ENCODE results near the gene TSFM. TPM values are rescaled to one million over a fixed set of nuclear protein-coding genes. Genes with fewer than 3 reads are reported as not detected.

The TSFM gene
- total RNA-seq, 1 experiment from 2014 or later = 40.7 TPM

DNA sequence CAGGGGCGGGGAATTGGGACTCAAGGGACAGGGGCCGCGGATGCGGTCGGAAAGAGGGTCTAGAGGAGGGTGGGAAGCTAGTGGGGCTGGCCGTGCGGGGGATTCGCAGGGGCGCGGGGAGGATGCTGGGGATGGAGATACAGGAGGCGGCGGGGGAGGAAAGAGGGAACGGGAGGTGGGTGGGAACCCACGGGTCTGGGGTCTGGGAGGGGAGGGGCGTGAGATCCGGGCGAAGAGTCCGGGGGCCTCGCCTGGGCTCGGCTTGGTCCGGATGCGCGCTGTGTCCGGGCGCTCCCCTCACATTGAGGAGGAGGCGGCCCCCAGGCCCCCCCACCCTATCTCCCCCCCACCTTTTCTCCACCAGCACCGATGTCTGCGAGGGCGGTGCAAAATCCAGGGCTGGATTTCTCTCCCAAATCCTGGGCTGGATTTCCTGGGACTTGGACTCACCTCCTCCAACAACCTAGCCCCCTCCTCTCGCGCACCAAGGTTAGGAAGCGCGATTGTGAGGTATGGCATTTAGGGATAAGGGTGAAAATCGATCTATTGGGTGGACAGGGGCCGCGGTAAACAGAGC is 43.8 kb upstream of the TSFM start, which contains the start of gene AGAP2:
Gene AGAP2 (minus strand): TSS at position 82 of the 577 bp plus-strand sequence. CDS start 496 bp downstream, outside the sequence.
- Histone ChIP-seq H3K9me3 (ENCODE audit: low read length) (no peaks in the 10 kb centered on the region), H3K9ac (ENCODE audit: low read length) (no peak within 1 kb of the TSS), H3K27ac (ENCODE audit: low read length) (no peak within 1 kb of the TSS), H3K4me2 (ENCODE audit: low read depth, low read length, poor library complexity, severe bottlenecking) (no peak within 1 kb of the TSS), H3K36me3 (ENCODE audit: insufficient read depth, low read length) (no peaks in the 10 kb centered on the region), H3K79me2 (ENCODE audit: low read length) (peaks cover 30% of the 10 kb centered on the region), H4K20me1 (ENCODE audit: insufficient read depth, low read depth, low read length) (no peaks in the 10 kb centered on the region), H3K9me2 (replicated peaks; ENCODE audit: insufficient read depth, low read length) (no peaks in the 10 kb centered on the region), H2AFZ (ENCODE audit: low read length) (no peak within 1 kb of the TSS), H3K4me3 (ENCODE audit: low read length) (no peak within 1 kb of the TSS), H3K27me3 (ENCODE audit: low read length) (no peaks in the 10 kb centered on the region), H3K4me1 (ENCODE audit: low read length) (peaks cover 32% of the 10 kb centered on the region)
- no peak for DNase-seq

DNA sequence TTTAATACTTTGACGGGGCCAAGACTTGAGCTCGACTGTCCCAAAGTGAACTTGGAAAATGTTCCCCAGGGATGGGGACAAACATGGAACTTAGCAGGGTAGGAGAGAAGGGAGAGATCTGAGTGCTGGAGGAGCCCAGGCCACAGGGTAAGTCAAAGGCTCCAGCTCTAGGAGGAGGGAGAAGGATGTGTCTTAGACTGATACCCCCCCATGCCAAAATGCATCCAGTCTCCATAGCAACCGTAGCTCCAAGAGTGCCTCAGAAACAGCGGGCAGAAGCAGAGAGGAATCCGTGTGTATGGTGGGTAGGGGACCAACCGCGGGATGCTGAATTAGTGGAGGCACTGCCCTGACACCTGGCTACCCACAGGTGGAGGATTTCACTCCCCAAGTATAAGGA is 43.2 kb upstream of the TSFM start:
- no peaks in the 10 kb centered on the region for H3K9me3 ChIP-seq (ENCODE audit: low read length)
- no peak overlapping the region for H3K4me2 ChIP-seq (ENCODE audit: low read depth, low read length, poor library complexity, severe bottlenecking)
- no peak overlapping the region for H3K27ac ChIP-seq (ENCODE audit: low read length)
- no peaks in the 10 kb centered on the region for H3K27me3 ChIP-seq (ENCODE audit: low read length)
- peaks cover 30% of the 10 kb centered on the region for H3K79me2 ChIP-seq (ENCODE audit: low read length)
- H3K9ac ChIP-seq (ENCODE audit: low read length) = no peak overlapping the region
- H3K4me3 ChIP-seq (ENCODE audit: low read length) = no peak overlapping the region
- no peaks in the 10 kb centered on the region for H3K36me3 ChIP-seq (ENCODE audit: insufficient read depth, low read length)
- peaks cover 38% of the 10 kb centered on the region for H3K4me1 ChIP-seq (ENCODE audit: low read length)
- no peaks in the 10 kb centered on the region for H4K20me1 ChIP-seq (ENCODE audit: insufficient read depth, low read depth, low read length)
- no peak overlapping the region for H2AFZ ChIP-seq (ENCODE audit: low read length)
- DNase-seq = no peak
- H3K9me2 ChIP-seq (replicated peaks; ENCODE audit: insufficient read depth, low read length) = no peaks in the 10 kb centered on the region

DNA sequence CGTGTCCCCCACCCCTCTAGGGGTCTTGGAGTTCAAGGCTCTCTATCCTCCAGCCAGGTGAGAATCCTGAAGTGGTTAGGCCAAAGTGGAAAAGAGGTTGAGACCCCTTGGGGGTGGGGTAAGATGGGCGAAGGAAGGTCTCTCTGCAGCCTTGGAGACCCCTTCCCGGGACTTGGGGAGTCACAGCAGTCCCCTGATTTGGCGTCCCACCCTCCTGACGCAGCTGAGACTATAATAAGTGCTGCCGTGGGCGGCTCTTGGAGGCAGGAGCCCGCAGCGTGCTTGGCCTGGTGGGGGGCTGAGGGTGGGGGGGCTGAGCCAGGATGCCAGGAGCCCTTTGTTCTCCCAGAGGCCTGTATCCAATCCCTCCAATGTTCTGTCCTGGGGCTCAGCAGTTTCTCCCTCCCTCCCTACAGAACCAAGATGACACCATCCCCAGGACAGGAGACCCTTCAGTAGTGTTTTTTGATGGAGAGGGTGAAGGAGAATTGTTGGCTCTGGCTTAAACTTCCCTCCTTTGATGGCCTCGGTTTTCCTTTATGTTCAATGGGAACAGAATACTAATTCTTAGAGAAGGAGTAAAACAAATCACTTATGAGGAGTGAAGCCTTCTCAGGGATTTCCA is 42.6 kb upstream of the TSFM start:
- H2AFZ ChIP-seq (ENCODE audit: low read length) = no peak overlapping the region
- no peak for DNase-seq
- H3K4me2 ChIP-seq (ENCODE audit: low read depth, low read length, poor library complexity, severe bottlenecking) = peak overlapping the region; percentile 72
- H3K27ac ChIP-seq (ENCODE audit: low read length) = no peak overlapping the region
- peak overlapping the region; percentile 82 for H3K9ac ChIP-seq (ENCODE audit: low read length)
- H3K79me2 ChIP-seq (ENCODE audit: low read length) = peaks cover 30% of the 10 kb centered on the region
- peaks cover 40% of the 10 kb centered on the region for H3K4me1 ChIP-seq (ENCODE audit: low read length)
- peak overlapping the region; percentile 83; the same call in 1 of the 2 replicates for H3K4me3 ChIP-seq (ENCODE audit: low read length)
- H3K9me2 ChIP-seq (replicated peaks; ENCODE audit: insufficient read depth, low read length) = no peaks in the 10 kb centered on the region
- no peaks in the 10 kb centered on the region for H4K20me1 ChIP-seq (ENCODE audit: insufficient read depth, low read depth, low read length)
- no peaks in the 10 kb centered on the region for H3K36me3 ChIP-seq (ENCODE audit: insufficient read depth, low read length)
- no peaks in the 10 kb centered on the region for H3K9me3 ChIP-seq (ENCODE audit: low read length)
- no peaks in the 10 kb centered on the region for H3K27me3 ChIP-seq (ENCODE audit: low read length)

DNA sequence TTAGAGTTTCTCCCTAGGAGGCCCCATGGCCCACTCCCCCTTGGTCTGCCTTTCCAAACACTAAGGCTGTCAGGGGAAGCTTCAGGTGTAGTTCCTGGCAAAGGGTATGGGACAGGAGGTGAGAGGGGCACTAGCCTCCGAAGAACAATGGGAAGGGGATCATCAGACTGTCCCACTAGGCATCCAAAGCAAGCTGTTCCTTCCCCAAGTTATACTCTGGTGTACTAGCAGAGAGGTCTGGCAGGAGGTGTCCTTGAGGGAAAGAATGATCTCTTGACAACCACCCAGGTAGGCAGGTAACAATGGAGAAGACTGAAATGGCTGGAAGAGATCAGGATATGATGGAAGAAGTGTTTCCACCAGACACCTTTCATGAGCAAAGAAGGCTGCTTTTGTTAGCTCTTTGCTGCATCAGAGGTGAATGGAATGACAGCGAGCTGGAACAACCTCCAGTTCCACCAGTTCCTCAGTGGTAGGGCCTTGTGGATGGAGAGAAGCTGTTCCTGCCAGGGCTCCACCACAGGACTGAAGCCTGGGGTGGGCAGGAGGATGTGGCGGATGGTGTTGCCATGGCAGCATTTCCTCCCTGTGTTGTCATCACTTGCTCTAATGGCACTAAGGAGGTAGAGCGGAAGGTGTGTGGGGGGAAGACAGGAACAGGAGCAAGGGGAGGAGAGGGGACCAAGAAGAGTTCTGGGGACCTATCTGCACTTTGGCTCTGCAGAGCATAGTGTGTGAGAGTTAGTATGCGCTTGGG is 41.8 kb upstream of the TSFM start:
- H3K36me3 ChIP-seq (ENCODE audit: insufficient read depth, low read length) = no peaks in the 10 kb centered on the region
- H3K4me1 ChIP-seq (ENCODE audit: low read length) = peaks cover 44% of the 10 kb centered on the region
- H3K4me3 ChIP-seq (ENCODE audit: low read length) = peak overlapping the region; percentile 83
- peak overlapping the region; percentile 82 for H3K9ac ChIP-seq (ENCODE audit: low read length)
- no peaks in the 10 kb centered on the region for H4K20me1 ChIP-seq (ENCODE audit: insufficient read depth, low read depth, low read length)
- peak overlapping the region; percentile 72 for H3K4me2 ChIP-seq (ENCODE audit: low read depth, low read length, poor library complexity, severe bottlenecking)
- no peak overlapping the region for H3K27ac ChIP-seq (ENCODE audit: low read length)
- H3K9me2 ChIP-seq (replicated peaks; ENCODE audit: insufficient read depth, low read length) = no peaks in the 10 kb centered on the region
- no peak overlapping the region for H2AFZ ChIP-seq (ENCODE audit: low read length)
- DNase-seq = peak; percentile 88
- peaks cover 30% of the 10 kb centered on the region for H3K79me2 ChIP-seq (ENCODE audit: low read length)
- no peaks in the 10 kb centered on the region for H3K27me3 ChIP-seq (ENCODE audit: low read length)
- H3K9me3 ChIP-seq (ENCODE audit: low read length) = no peaks in the 10 kb centered on the region

DNA sequence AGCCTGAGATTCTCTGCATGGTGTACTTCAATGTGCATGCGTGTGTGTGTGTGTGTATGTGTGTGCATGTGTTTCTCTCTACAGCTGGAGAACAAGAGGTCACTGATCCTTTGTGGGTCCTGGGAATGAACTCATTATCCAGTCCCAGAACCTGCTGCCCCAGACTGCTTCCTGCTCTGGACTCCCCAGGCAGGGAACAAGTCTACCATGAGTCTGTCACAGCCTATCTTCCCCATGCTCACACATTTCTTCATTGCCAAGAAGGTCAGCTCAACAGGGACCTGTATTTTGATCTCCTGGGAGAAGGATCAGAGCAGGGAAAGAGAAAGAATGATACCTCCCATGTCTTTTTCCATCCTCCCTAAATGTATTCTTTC is 41.2 kb upstream of the TSFM start:
- Histone ChIP-seq H3K27me3 (ENCODE audit: low read length) (no peaks in the 10 kb centered on the region), H3K79me2 (ENCODE audit: low read length) (peaks cover 30% of the 10 kb centered on the region), H4K20me1 (ENCODE audit: insufficient read depth, low read depth, low read length) (no peaks in the 10 kb centered on the region), H3K4me1 (ENCODE audit: low read length) (peaks cover 44% of the 10 kb centered on the region), H3K9ac (ENCODE audit: low read length) (peak overlapping the region; percentile 82), H3K9me3 (ENCODE audit: low read length) (no peaks in the 10 kb centered on the region), H3K9me2 (replicated peaks; ENCODE audit: insufficient read depth, low read length) (no peaks in the 10 kb centered on the region), H2AFZ (ENCODE audit: low read length) (no peak overlapping the region), H3K4me3 (ENCODE audit: low read length) (peak overlapping the region; percentile 83), H3K36me3 (ENCODE audit: insufficient read depth, low read length) (no peaks in the 10 kb centered on the region), H3K27ac (ENCODE audit: low read length) (peak overlapping the region; percentile 24; the same call in 1 of the 2 replicates), H3K4me2 (ENCODE audit: low read depth, low read length, poor library complexity, severe bottlenecking) (peak overlapping the region; percentile 72)
- DNase-seq = no peak

DNA sequence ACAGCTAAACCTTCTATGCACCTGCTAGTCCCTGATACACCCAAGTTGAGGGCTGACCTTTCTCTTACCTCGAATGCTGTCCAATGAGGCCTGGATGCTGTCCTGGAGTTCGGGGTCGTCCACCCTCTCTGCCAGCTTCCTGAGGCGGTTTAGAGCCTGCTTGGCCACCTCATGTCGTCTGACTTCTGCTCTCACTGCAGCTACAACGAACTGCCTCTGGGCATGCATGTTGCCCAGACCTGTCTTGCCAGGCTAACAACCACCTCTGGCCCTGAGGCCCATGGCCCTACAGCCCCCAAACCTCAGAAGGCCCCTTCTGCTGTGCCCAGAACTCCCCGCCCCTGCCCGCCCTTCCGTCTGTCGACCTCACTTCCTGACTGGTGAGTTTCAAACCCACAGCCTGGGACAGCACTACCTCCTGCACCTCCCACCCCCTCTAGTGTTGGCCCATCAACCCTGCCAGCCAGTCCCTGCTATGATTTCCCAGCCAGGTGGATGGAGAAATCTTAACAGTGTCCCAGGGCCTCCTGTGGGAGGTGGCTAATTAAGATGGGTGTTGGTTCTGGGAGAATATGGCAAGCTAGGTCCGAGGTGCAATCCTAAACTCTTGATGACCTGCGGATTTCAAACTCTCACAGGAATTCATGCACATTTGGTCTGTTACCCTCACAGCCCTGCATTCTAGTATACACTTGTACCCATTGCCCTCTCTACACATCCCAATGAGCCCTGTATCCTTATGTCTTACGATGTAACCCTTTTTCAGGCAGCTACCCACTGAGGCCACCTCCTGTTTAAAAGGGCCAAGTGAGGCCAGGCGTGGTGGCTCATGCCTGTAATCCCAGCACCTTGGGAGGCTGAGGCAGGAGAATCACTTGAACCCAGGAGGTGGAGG is 40.5 kb upstream of the TSFM start:
- Histone ChIP-seq H3K4me2 (ENCODE audit: low read depth, low read length, poor library complexity, severe bottlenecking) (peak overlapping the region; percentile 72), H3K27ac (ENCODE audit: low read length) (peak overlapping the region; percentile 43; the same call in 1 of the 2 replicates), H3K4me3 (ENCODE audit: low read length) (peak overlapping the region; percentile 83), H3K27me3 (ENCODE audit: low read length) (no peaks in the 10 kb centered on the region), H4K20me1 (ENCODE audit: insufficient read depth, low read depth, low read length) (no peaks in the 10 kb centered on the region), H3K9me3 (ENCODE audit: low read length) (no peaks in the 10 kb centered on the region), H3K9ac (ENCODE audit: low read length) (peak overlapping the region; percentile 82), H3K36me3 (ENCODE audit: insufficient read depth, low read length) (peaks cover 2% of the 10 kb centered on the region; the same call in 1 of the 2 replicates), H2AFZ (ENCODE audit: low read length) (peak overlapping the region; percentile 78; the same call in 1 of the 2 replicates), H3K9me2 (replicated peaks; ENCODE audit: insufficient read depth, low read length) (no peaks in the 10 kb centered on the region), H3K4me1 (ENCODE audit: low read length) (peaks cover 44% of the 10 kb centered on the region), H3K79me2 (ENCODE audit: low read length) (peaks cover 30% of the 10 kb centered on the region)
- peak; percentile 90 for DNase-seq

DNA sequence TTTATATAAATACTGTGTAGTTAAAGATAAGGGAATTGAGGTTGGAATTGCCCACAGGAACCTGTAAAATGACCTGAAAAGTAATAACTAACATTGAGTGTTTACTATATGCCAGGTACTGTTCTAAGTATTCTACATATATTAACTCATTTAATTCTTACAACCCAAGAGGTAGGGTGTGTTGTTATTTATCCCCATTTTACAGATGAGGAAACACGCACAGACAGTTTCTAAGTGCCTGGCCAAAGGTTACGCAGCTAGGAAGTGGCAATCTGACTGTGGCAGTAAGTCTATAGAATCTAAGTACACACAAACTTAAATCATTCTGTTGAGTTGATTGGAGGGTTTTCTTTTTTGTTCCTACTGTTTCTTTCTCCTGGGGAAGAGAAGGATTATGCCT is 38.8 kb upstream of the TSFM start:
- Histone ChIP-seq H3K4me2 (ENCODE audit: low read depth, low read length, poor library complexity, severe bottlenecking) (peak overlapping the region; percentile 64), H3K4me3 (ENCODE audit: low read length) (peak overlapping the region; percentile 67), H3K4me1 (ENCODE audit: low read length) (peaks cover 44% of the 10 kb centered on the region), H3K36me3 (ENCODE audit: insufficient read depth, low read length) (peaks cover 12% of the 10 kb centered on the region), H2AFZ (ENCODE audit: low read length) (no peak overlapping the region; the same call in 1 of the 2 replicates), H3K79me2 (ENCODE audit: low read length) (peaks cover 30% of the 10 kb centered on the region), H3K27ac (ENCODE audit: low read length) (peak overlapping the region; percentile 31; the same call in 1 of the 2 replicates), H3K9ac (ENCODE audit: low read length) (peak overlapping the region; percentile 62), H4K20me1 (ENCODE audit: insufficient read depth, low read depth, low read length) (no peaks in the 10 kb centered on the region), H3K27me3 (ENCODE audit: low read length) (no peaks in the 10 kb centered on the region), H3K9me3 (ENCODE audit: low read length) (no peaks in the 10 kb centered on the region), H3K9me2 (replicated peaks; ENCODE audit: insufficient read depth, low read length) (no peaks in the 10 kb centered on the region)
- DNase-seq = no peak
